Uterus (tissue), 4 donors: ENCODE data around the gene ZBTB20. TPM values are rescaled to one million over a fixed set of nuclear protein-coding genes. Genes with fewer than 3 reads are reported as not detected.

Source experiments
- DNase-seq, 2 donors: peaks; one replicate each; pipeline ENCODE4 v3.0.0-alpha.2; 2019 to 2020
- H3K27ac ChIP-seq, 2 donors: fragments of 200-600 bp; sonication (generic); 1 replicate in 1 of 2; 2 replicates in 1 of 2; pipeline ENCODE4 v1.5.1; 2016 to 2018
- H3K27me3 ChIP-seq, 2 donors: fragments of 200-600 bp; sonication (generic); one replicate each; pipeline ENCODE4 v1.5.1; 2018 to 2019; ENCODE audit warnings: control low read depth in 1 of 2
- H3K36me3 ChIP-seq, 2 donors: fragments of 200-600 bp; sonication (generic); one replicate each; pipeline ENCODE4 v1.5.1; 2019; ENCODE audit warnings: control low read depth in 1 of 2
- H3K4me1 ChIP-seq, 2 donors: fragments of 200-600 bp; sonication (generic); one replicate each; pipeline ENCODE4 v1.5.1; 2018 to 2019; ENCODE audit warnings: control low read depth in 1 of 2
- H3K4me3 ChIP-seq, 2 donors: fragments of 200-600 bp; sonication (generic); 1 replicate in 1 of 2; 2 replicates in 1 of 2; pipeline ENCODE4 v1.5.1; 2018 to 2019; ENCODE audit warnings: mild to moderate bottlenecking in 1 of 2
- H3K9me3 ChIP-seq, 2 donors: fragments of 200-600 bp; sonication (generic); one replicate each; pipeline ENCODE4 v1.5.1; 2019; ENCODE audit warnings: control low read depth in 1 of 2
- POLR2A ChIP-seq, 2 donors: fragments of 450-650 bp; IDR thresholded peaks; one replicate each; pipeline ENCODE4 v1.6.1; 2016; ENCODE audit warnings: antibody characterized with exemption in 2 of 2, mild to moderate bottlenecking in 1 of 2, moderate library complexity in 1 of 2
- intact Hi-C: fragments of 100-400 bp; cut with DNase I; formaldehyde crosslinking; loops from one replicate; pipeline ENCODE4 v1.15.1; 2023; ENCODE audit warnings: low total_unique reads
- total RNA-seq, 4 donors: library from RNA; depleted of rRNA in 3 of 4; stranded (reverse); fragments of >200 nt in 3 of 4; gene quantifications; one replicate each; pipeline versions ENCODE4 v1.1.0 to v1.2.4, GENCODE V29; 2014 to 2023
- TF ChIP-seq, protein P1 (sequence below), 4 experiments: fragments of 200-600 bp in 2 of 4; fragments of 450-650 bp in 2 of 4; sonication (generic) in 2 of 4; IDR thresholded peaks; one replicate each; pipeline ENCODE4 v1.5.1; 2016 to 2019; ENCODE audit warnings: antibody characterized with exemption in 4 of 4, mild to moderate bottlenecking in 2 of 4, moderate library complexity in 1 of 4
- donor health status: DM: yes; HTN: yes; CAD: no.

Gene ZBTB20
- total RNA-seq, 4 donors from 2014 or later, result 35.6 to 157 (median 85.1) TPM

DNA sequence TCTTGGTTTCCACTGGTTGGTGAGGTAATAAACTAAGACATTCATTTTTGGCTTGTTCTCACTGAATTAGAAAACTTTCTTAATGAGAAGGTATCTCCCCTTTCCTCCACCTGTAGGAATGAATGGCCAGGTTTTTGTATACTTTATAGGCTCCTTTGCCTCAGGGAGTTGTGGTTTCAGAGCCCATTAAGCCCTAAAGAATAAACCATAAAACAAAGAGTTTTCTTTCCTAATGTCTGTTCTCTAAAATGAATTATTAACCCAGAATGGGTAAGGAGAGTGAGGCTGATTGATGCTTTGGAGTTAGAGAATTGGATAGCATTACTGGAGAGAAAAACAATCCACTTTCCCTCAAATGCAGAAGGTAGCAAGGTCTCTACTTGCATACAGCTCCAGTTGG, 785.7 kb downstream of the ZBTB20 start:
- Histone ChIP-seq H3K4me1 (no peaks in the 10 kb centered on the region), H3K36me3 (no peaks in the 10 kb centered on the region), H3K9me3 (no peaks in the 10 kb centered on the region), H3K4me3 (no peak overlapping the region), H3K27me3 (no peaks in the 10 kb centered on the region), H3K27ac (no peak overlapping the region)
- intact Hi-C loops, result no loop called here
- no peak for DNase-seq
- no peak for TF ChIP-seq POLR2A (IDR thresholded peaks at IDR 0.05)
- TF ChIP-seq, protein P1, sequence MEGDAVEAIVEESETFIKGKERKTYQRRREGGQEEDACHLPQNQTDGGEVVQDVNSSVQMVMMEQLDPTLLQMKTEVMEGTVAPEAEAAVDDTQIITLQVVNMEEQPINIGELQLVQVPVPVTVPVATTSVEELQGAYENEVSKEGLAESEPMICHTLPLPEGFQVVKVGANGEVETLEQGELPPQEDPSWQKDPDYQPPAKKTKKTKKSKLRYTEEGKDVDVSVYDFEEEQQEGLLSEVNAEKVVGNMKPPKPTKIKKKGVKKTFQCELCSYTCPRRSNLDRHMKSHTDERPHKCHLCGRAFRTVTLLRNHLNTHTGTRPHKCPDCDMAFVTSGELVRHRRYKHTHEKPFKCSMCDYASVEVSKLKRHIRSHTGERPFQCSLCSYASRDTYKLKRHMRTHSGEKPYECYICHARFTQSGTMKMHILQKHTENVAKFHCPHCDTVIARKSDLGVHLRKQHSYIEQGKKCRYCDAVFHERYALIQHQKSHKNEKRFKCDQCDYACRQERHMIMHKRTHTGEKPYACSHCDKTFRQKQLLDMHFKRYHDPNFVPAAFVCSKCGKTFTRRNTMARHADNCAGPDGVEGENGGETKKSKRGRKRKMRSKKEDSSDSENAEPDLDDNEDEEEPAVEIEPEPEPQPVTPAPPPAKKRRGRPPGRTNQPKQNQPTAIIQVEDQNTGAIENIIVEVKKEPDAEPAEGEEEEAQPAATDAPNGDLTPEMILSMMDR (IDR thresholded peaks at IDR 0.05), result no peak

DNA sequence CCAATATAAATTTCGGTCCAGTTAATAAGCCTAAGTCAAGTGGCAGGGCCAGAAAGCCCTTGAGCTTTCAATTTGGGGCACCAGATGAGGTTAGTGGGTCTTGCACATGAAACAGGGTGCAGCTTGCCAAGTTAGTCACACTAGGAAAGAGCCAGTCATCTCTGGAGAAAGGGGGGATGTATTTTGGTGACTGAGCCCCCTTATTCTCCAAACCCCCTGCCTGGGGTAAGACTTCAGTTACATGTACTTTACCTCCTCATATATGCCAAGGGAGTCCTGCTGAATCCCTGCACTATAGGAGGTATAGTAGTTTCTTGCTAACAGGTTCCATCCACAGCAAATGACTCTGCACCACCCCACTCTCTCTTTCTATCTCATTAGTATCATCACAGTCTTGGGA, 790.6 kb downstream of the ZBTB20 start:
- no peaks in the 10 kb centered on the region for H3K4me1 ChIP-seq
- DNase-seq, result no peak
- H3K27me3 ChIP-seq, result no peaks in the 10 kb centered on the region
- H3K27ac ChIP-seq, result no peak overlapping the region
- H3K4me3 ChIP-seq, result no peak overlapping the region
- no peaks in the 10 kb centered on the region for H3K36me3 ChIP-seq
- TF ChIP-seq, protein P1 (IDR thresholded peaks at IDR 0.05), result no peak
- TF ChIP-seq POLR2A (IDR thresholded peaks at IDR 0.05), result no peak
- no peaks in the 10 kb centered on the region for H3K9me3 ChIP-seq
- intact Hi-C loops, result no loop called here

DNA sequence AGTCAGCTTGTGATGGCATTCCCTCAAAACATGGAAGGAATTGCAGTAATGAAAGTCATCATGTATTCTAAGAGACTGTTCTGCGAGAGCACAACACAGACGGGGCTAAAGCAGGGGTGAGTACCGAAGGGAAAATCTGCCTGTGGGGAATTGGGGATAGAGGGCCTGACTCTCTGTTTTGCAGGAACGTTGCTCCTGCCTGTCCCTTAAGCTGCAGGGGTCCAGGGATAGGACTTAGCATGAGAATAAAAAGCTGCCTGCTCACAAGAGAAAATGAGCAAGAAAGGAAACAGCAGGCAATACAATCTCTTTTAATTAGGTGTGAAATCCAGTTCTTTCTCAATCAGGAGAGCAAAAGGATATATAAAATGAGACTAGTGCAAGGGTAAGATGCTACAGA, 791.0 kb downstream of the ZBTB20 start:
- Histone ChIP-seq H3K9me3 (no peaks in the 10 kb centered on the region), H3K36me3 (no peaks in the 10 kb centered on the region), H3K4me3 (no peak overlapping the region), H3K27ac (no peak overlapping the region), H3K4me1 (no peaks in the 10 kb centered on the region), H3K27me3 (no peaks in the 10 kb centered on the region)
- TF ChIP-seq, protein P1 (IDR thresholded peaks at IDR 0.05), result no peak
- TF ChIP-seq POLR2A (IDR thresholded peaks at IDR 0.05), result no peak
- intact Hi-C loops, result no loop called here
- DNase-seq, result no peak

DNA sequence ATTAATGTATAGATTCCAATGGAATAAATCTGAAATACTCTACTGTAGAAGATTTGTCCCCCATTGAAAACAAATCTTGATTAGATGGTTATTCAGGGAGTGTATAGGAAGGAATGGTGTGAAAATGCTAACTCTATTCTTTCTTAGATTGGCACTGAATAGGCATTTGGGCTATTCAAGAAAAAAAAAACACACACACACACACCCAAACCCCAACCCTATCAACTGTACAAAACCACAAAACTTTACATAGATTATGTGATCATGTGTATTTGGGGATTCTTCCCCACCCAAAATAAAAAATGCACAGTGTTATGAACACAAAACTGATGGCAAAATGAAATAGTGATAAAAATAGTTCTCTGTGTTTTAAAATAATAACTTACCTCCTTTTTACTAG, 791.4 kb downstream of the ZBTB20 start:
- Histone ChIP-seq H3K4me3 (no peak overlapping the region), H3K4me1 (no peaks in the 10 kb centered on the region), H3K36me3 (no peaks in the 10 kb centered on the region), H3K27ac (no peak overlapping the region), H3K9me3 (no peaks in the 10 kb centered on the region), H3K27me3 (no peaks in the 10 kb centered on the region)
- intact Hi-C loops, result no loop called here
- DNase-seq, result no peak
- TF ChIP-seq, protein P1 (IDR thresholded peaks at IDR 0.05), result no peak
- TF ChIP-seq POLR2A (IDR thresholded peaks at IDR 0.05), result no peak

DNA sequence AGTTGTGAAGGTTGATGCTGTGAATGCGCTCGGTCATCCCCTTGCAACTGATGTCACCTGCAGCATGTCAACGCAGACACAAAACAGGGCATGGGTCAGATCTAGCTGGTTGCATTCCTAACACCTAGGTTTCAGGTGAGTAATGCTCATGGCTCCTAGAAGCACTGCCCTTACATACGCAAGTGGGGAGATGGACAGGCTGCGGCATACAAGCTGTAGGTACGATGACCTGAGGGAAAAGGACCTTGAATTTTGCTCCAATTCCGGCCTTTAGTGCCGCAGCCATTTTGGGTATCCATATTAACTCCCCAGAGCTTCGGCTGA, 795.3 kb downstream of the ZBTB20 start:
- Histone ChIP-seq H3K4me3 (no peak overlapping the region), H3K36me3 (no peaks in the 10 kb centered on the region), H3K27me3 (no peaks in the 10 kb centered on the region), H3K4me1 (no peaks in the 10 kb centered on the region), H3K27ac (no peak overlapping the region), H3K9me3 (no peaks in the 10 kb centered on the region)
- no peak for TF ChIP-seq POLR2A (IDR thresholded peaks at IDR 0.05)
- TF ChIP-seq, protein P1 (IDR thresholded peaks at IDR 0.05), result no peak
- intact Hi-C loops, result no loop called here
- no peak for DNase-seq
